ENCODE results near the gene CHD9.

- TF ChIP-seq TAF1 (IDR thresholded peaks at IDR 0.05; ENCODE audit: low read depth) = no peak
- TF ChIP-seq EP300 (conservative IDR thresholded peaks at IDR 0.05; ENCODE audit: poor library complexity, severe bottlenecking) = no peak
- TF ChIP-seq POLR2AphosphoS5 (IDR thresholded peaks at IDR 0.05) = no peak
- TF ChIP-seq CTCF (IDR thresholded peaks at IDR 0.05; ENCODE audit: poor library complexity, severe bottlenecking) = no peak
- no peak for TF ChIP-seq REST (IDR thresholded peaks at IDR 0.05; ENCODE audit: borderline replicate concordance)
- TF ChIP-seq RAD21 (conservative IDR thresholded peaks at IDR 0.05) = no peak
- no peak for TF ChIP-seq SMC3 (conservative IDR thresholded peaks at IDR 0.05; ENCODE audit: poor library complexity)
- TF ChIP-seq EZH2 (IDR thresholded peaks at IDR 0.05; ENCODE audit: borderline replicate concordance, insufficient read depth, low read length, poor library complexity, severe bottlenecking) = no peak
Measured at GRCh38 chr16:53090286-53090590, 35.4 kb downstream of the CHD9 start.

Data from neural cell (in vitro differentiated cells).